GM12891 (cell line): ENCODE results near the gene GCG.

Source experiments
- PAX5 ChIP-seq: IDR thresholded peaks from 2 replicates; pipeline ENCODE4 v1.6.1; 2011; ENCODE audit warnings: low read length, moderate library complexity, mild to moderate bottlenecking; ENCODE audit not compliant: insufficient read depth, severe bottlenecking
- POLR2AphosphoS5 ChIP-seq: IDR thresholded peaks from 2 replicates; pipeline ENCODE4 v1.6.1; 2011; ENCODE audit warnings: low read depth, low read length, control low read depth
- SPI1 ChIP-seq: IDR thresholded peaks from 2 replicates; pipeline ENCODE4 v1.6.1; 2011; ENCODE audit warnings: low read depth, low read length, control low read depth
- TAF1 ChIP-seq: IDR thresholded peaks from 2 replicates; pipeline ENCODE4 v1.6.1; 2011; ENCODE audit warnings: low read depth, low read length, control low read depth

DNA sequence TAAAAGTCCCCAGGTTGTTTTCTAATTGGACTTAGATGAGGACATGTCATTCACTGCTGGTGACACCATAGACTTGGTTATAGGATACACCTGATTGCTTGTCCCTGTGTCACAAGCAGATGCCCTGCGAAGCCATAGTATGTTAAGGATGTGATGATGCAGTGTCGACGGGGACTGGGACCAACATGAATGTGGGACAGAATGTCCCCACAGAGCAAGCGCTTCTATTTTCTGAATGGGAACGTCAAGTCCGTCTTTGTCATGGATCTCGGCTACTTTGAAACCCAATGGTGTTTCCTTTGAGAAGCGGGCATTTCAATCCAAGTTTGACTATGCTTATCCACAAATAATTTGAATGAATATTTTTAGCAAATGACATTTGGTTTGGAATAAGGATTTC is 2.1 kb downstream of the GCG start:
- TF ChIP-seq TAF1 (no peak), POLR2AphosphoS5 (no peak), SPI1 (no peak), PAX5 (no peak)
